H1 (cell line): ENCODE measurements around the gene MIF. TPM values are rescaled to one million over a fixed set of nuclear protein-coding genes. Genes with fewer than 3 reads are reported as not detected.

Source experiments
- CTCF ChIA-PET: fragments of 300-600 bp; sonication (Branson Sonifier 250); formaldehyde crosslinking; loops from one replicate; lab custom pipeline; 2021; ENCODE audit not compliant: partially characterized antibody; lab: Charles Lee
- POLR2A ChIA-PET: fragments of 300-600 bp; sonication (Branson Sonifier 250); formaldehyde crosslinking; loops from one replicate; lab custom pipeline; 2021; ENCODE audit warnings: inconsistent platforms; ENCODE audit not compliant: partially characterized antibody; lab: Charles Lee
- DNase-seq, 2 experiments: peaks; one replicate each; pipeline versions ENCODE4 v3.0.0 to v3.0.0-alpha.2; 2010 to 2022; ENCODE audit warnings: low spot score in 2 of 2, low read depth in 1 of 2, mixed read lengths in 1 of 2
- FAIRE-seq: peaks from 2 replicates; lab custom pipeline; 2011; peaks lifted over from hg19 to GRCh38; lab: Jason Lieb, UNC
- H2AFZ ChIP-seq: 2 replicates; pipeline ENCODE4 v1.8.1; 2012; ENCODE audit warnings: low read length, inconsistent platforms
- H2AK5ac ChIP-seq: 2 replicates; pipeline ENCODE4 v1.6.1; 2013; ENCODE audit warnings: low read depth, low read length
- H2BK120ac ChIP-seq: replicated peaks from 2 replicates; pipeline ENCODE3; 2013; ENCODE audit warnings: low read depth, low read length, inconsistent platforms
- H2BK12ac ChIP-seq: 2 replicates; pipeline ENCODE4 v1.6.1; 2013; ENCODE audit warnings: low read depth, low read length
- H2BK15ac ChIP-seq: 2 replicates; pipeline ENCODE4 v1.6.1; 2013; ENCODE audit warnings: low read length
- H2BK20ac ChIP-seq: 2 replicates; pipeline ENCODE4 v1.6.1; 2013; ENCODE audit warnings: low read length
- H2BK5ac ChIP-seq: 2 replicates; pipeline ENCODE4 v1.6.1; 2013; ENCODE audit warnings: low read depth, low read length
- H3K14ac ChIP-seq: 2 replicates; pipeline ENCODE4 v1.6.1; 2013; ENCODE audit warnings: inconsistent platforms; ENCODE audit not compliant: insufficient read length
- H3K18ac ChIP-seq: 2 replicates; pipeline ENCODE4 v1.6.1; 2013; ENCODE audit warnings: low read length; ENCODE audit errors: extremely low read depth
- H3K23ac ChIP-seq: 2 replicates; pipeline ENCODE4 v1.6.1; 2013; ENCODE audit warnings: inconsistent platforms; ENCODE audit not compliant: insufficient read length
- H3K23me2 ChIP-seq: 2 replicates; pipeline ENCODE4 v1.6.1; 2013; ENCODE audit warnings: low read depth, low read length
- H3K27ac ChIP-seq: 2 replicates; pipeline ENCODE4 v1.6.1; 2011; ENCODE audit warnings: low read depth, low read length, inconsistent platforms
- H3K27me3 ChIP-seq, 4 experiments: replicated peaks in 1 of 4; 1 replicate in 1 of 4; 2 replicates in 3 of 4; pipeline versions ENCODE4 v1.6.1 to v1.8.1; 2011 to 2013; ENCODE audit warnings: low read length in 3 of 4, mild to moderate bottlenecking in 3 of 4, inconsistent platforms in 2 of 4, mixed read lengths in 2 of 4, moderate library complexity in 1 of 4; ENCODE audit not compliant: control insufficient read depth in 3 of 4, insufficient read depth in 3 of 4; ENCODE audit errors: extremely low read depth in 1 of 4
- H3K36me3 ChIP-seq, 4 experiments: 2 replicates each; pipeline versions ENCODE4 v1.6.1 to v1.8.1; 2011 to 2013; ENCODE audit warnings: mild to moderate bottlenecking in 4 of 4, low read length in 3 of 4, moderate library complexity in 2 of 4, control low read depth in 1 of 4, inconsistent platforms in 1 of 4; ENCODE audit not compliant: insufficient read depth in 4 of 4, control insufficient read depth in 2 of 4
- H3K4ac ChIP-seq: replicated peaks from 2 replicates; pipeline ENCODE3; 2013; ENCODE audit warnings: low read length, low read depth, mixed read lengths, inconsistent platforms; ENCODE audit not compliant: insufficient read length
- H3K4me1 ChIP-seq, 4 experiments: replicated peaks in 1 of 4; 1 replicate in 1 of 4; 2 replicates in 3 of 4; pipeline versions ENCODE4 v1.6.1 to v1.8.1; 2011 to 2013; ENCODE audit warnings: low read length in 3 of 4, inconsistent platforms in 2 of 4, mixed read lengths in 1 of 4; ENCODE audit not compliant: insufficient read depth in 4 of 4, control insufficient read depth in 3 of 4
- H3K4me2 ChIP-seq, 2 experiments: 2 replicates each; pipeline versions ENCODE4 v1.6.1 to v1.8.1; 2011 to 2013; ENCODE audit warnings: low read depth in 2 of 2, low read length in 2 of 2, control low read depth in 1 of 2, inconsistent platforms in 1 of 2, mild to moderate bottlenecking in 1 of 2; ENCODE audit not compliant: insufficient read depth in 1 of 2
- H3K4me3 ChIP-seq, 4 experiments: fragments of 200-600, 300-600 bp in 1 of 4; sonication (generic), shearing (Covaris generic), sonication (Bioruptor Twin) in 1 of 4; 2 replicates each; pipeline versions ENCODE4 v1.5.1 to v1.8.1; 2011 to 2016; ENCODE audit warnings: low read length in 4 of 4, low read depth in 3 of 4, control low read depth in 2 of 4, inconsistent platforms in 2 of 4, mild to moderate bottlenecking in 2 of 4, mixed read lengths in 1 of 4, moderate library complexity in 1 of 4; ENCODE audit not compliant: insufficient read depth in 2 of 4; ENCODE audit errors: extremely low read depth in 1 of 4
- H3K56ac ChIP-seq: replicated peaks from 2 replicates; pipeline ENCODE3; 2013; ENCODE audit warnings: low read depth, mild to moderate bottlenecking, mixed read lengths, low read length, inconsistent platforms; ENCODE audit not compliant: insufficient read length
- H3K79me1 ChIP-seq: 2 replicates; pipeline ENCODE4 v1.6.1; 2013; ENCODE audit warnings: low read depth, low read length, control low read depth
- H3K79me2 ChIP-seq, 2 experiments: 2 replicates each; pipeline versions ENCODE4 v1.6.1 to v1.8.1; 2012 to 2013; ENCODE audit warnings: low read length in 2 of 2, mild to moderate bottlenecking in 2 of 2, inconsistent platforms in 1 of 2; ENCODE audit not compliant: insufficient read depth in 2 of 2, control insufficient read depth in 1 of 2
- H3K9ac ChIP-seq, 4 experiments: replicated peaks in 1 of 4; 1 replicate in 1 of 4; 2 replicates in 3 of 4; pipeline versions ENCODE4 v1.6.1 to v1.8.1; 2011 to 2013; ENCODE audit warnings: low read depth in 3 of 4, low read length in 3 of 4, control low read depth in 2 of 4, mild to moderate bottlenecking in 2 of 4, moderate library complexity in 2 of 4, inconsistent platforms in 1 of 4; ENCODE audit errors: extremely low read depth in 1 of 4
- H3K9me3 ChIP-seq, 2 experiments: 2 replicates each; pipeline versions ENCODE4 v1.6.1 to v1.8.1; 2012 to 2013; ENCODE audit warnings: mild to moderate bottlenecking in 2 of 2, moderate library complexity in 2 of 2, control low read depth in 1 of 2, inconsistent platforms in 1 of 2, low read depth in 1 of 2, low read length in 1 of 2, mixed read lengths in 1 of 2; ENCODE audit not compliant: insufficient read depth in 2 of 2
- H4K20me1 ChIP-seq, 2 experiments: replicated peaks in 1 of 2; 2 replicates each; pipeline versions ENCODE3 to v1.8.1; 2011 to 2013; ENCODE audit warnings: inconsistent platforms in 2 of 2, low read length in 2 of 2, mild to moderate bottlenecking in 1 of 2; ENCODE audit not compliant: insufficient read depth in 2 of 2, control insufficient read depth in 1 of 2
- H4K5ac ChIP-seq: 2 replicates; pipeline ENCODE4 v1.6.1; 2013; ENCODE audit warnings: low read length, low read depth, mixed read lengths, inconsistent platforms; ENCODE audit not compliant: insufficient read length
- H4K8ac ChIP-seq: 2 replicates; pipeline ENCODE4 v1.8.0; 2013; ENCODE audit warnings: mild to moderate bottlenecking, moderate library complexity, low read length, inconsistent platforms; ENCODE audit not compliant: insufficient read depth; ENCODE audit errors: extremely low read depth
- H4K91ac ChIP-seq: replicated peaks from 2 replicates; pipeline ENCODE3; 2013; ENCODE audit warnings: low read length, mixed read lengths, inconsistent platforms; ENCODE audit not compliant: insufficient read length
- BRCA1 ChIP-seq: IDR thresholded peaks from 2 replicates; pipeline ENCODE4 v1.6.1; 2012; ENCODE audit warnings: low read depth, low read length, improper control_type of control experiment
- CHD2 ChIP-seq: IDR thresholded peaks from 2 replicates; pipeline ENCODE4 v1.6.1; 2012; ENCODE audit warnings: low read length, improper control_type of control experiment
- CTBP2 ChIP-seq: IDR thresholded peaks from 2 replicates; pipeline ENCODE4 v1.7.0; 2011; ENCODE audit warnings: borderline replicate concordance, mild to moderate bottlenecking, moderate library complexity, mixed read lengths, low read length; ENCODE audit not compliant: insufficient read depth, insufficient read length
- EGR1 ChIP-seq: IDR thresholded peaks from 2 replicates; pipeline ENCODE4 v1.6.1; 2011; ENCODE audit warnings: low read depth, low read length, borderline replicate concordance
- EP300 ChIP-seq, 2 experiments: IDR thresholded peaks; 1 replicate in 1 of 2; 2 replicates in 1 of 2; pipeline ENCODE4 v1.6.1; 2011 to 2012; ENCODE audit warnings: low read depth in 2 of 2, low read length in 2 of 2, mild to moderate bottlenecking in 2 of 2, borderline replicate concordance in 1 of 2, inconsistent platforms in 1 of 2, moderate library complexity in 1 of 2
- MAFK ChIP-seq: IDR thresholded peaks from 2 replicates; pipeline ENCODE4 v1.6.1; 2012; ENCODE audit warnings: low read depth, mild to moderate bottlenecking, improper control_type of control experiment, low read length
- POLR2A ChIP-seq, 2 experiments: IDR thresholded peaks; 1 replicate in 1 of 2; 2 replicates in 1 of 2; pipeline ENCODE4 v1.6.1; 2011; ENCODE audit warnings: low read depth in 2 of 2, low read length in 2 of 2, mild to moderate bottlenecking in 2 of 2; ENCODE audit errors: control extremely low read depth in 1 of 2
- RFX5 ChIP-seq: IDR thresholded peaks from 2 replicates; pipeline ENCODE4 v1.6.1; 2011; ENCODE audit warnings: low read depth, low read length, improper control_type of control experiment, borderline replicate concordance
- SAP30 ChIP-seq: fragments of 300-600 bp; sonication (generic); IDR thresholded peaks from 2 replicates; pipeline ENCODE4 v1.7.1; 2012; ENCODE audit warnings: low read length, moderate library complexity, mild to moderate bottlenecking, inconsistent platforms; ENCODE audit not compliant: insufficient read depth, insufficient replicate concordance
- SP2 ChIP-seq: IDR thresholded peaks from 2 replicates; pipeline ENCODE4 v1.6.1; 2012; ENCODE audit warnings: mild to moderate bottlenecking, low read length, inconsistent platforms
- SUZ12 ChIP-seq: fragments of 200-600 bp; sonication (generic); IDR thresholded peaks from 2 replicates; pipeline ENCODE4 v1.6.1; 2012; ENCODE audit warnings: mild to moderate bottlenecking, inconsistent platforms, low read length, moderate library complexity, mixed read lengths
- TBP ChIP-seq: IDR thresholded peaks from 2 replicates; pipeline ENCODE4 v1.6.1; 2011; ENCODE audit warnings: low read depth, low read length, improper control_type of control experiment
- ZNF274 ChIP-seq: IDR thresholded peaks from 2 replicates; pipeline ENCODE4 v1.7.0; 2012; ENCODE audit warnings: low read length, borderline replicate concordance; ENCODE audit errors: extremely low read depth
- WGBS, 2 experiments: shearing (Covaris generic) in 1 of 2; methylation state at CpG; one replicate each; pipeline versions ENCODE4 v1.1.6 to v1.1.7; 2013 to 2015; ENCODE audit warnings: low lambda C conversion rate in 2 of 2, mixed read lengths in 2 of 2, inconsistent platforms in 1 of 2, low coverage in 1 of 2, missing lambda C conversion rate in 1 of 2; ENCODE audit not compliant: insufficient replicate concordance in 2 of 2, insufficient coverage in 1 of 2, insufficient read length in 1 of 2; ENCODE audit errors: extremely low coverage in 1 of 2, missing lambda C conversion rate in 1 of 2; 5-methylcytosine and 5-hydroxymethylcytosine counted together
- polyA plus RNA-seq, 7 experiments: library from polyadenylated mRNA; depleted of rRNA in 3 of 7; stranded (reverse) in 5 of 7; unstranded in 2 of 7; fragments of >200 nt in 5 of 7; fragments of 200-250 nt in 2 of 7; gene quantifications; 1 replicate in 5 of 7; 2 replicates in 1 of 7; 4 replicates in 1 of 7; pipeline versions ENCODE4 v1.2.1 to v1.2.3, GENCODE V29; 2011 to 2013; ENCODE audit warnings: missing spikeins in 2 of 7, mixed read lengths in 2 of 7
- total RNA-seq: library from RNA; stranded (reverse); fragmentation: NEBNext Ultra II Directional; extraction: Animal tissue kit (Norgen Biotek cat#: 25700); gene quantifications from 2 replicates; pipeline ENCODE4 v1.2.1, GENCODE V29; 2021

Gene MIF
- total and polyA plus RNA-seq, 2 of the 8 experiments (the other 6 are each of a cell fraction or from before 2014, with no cell fraction given): 1,082 to 1,870 TPM

- Histone ChIP-seq H4K8ac (no peak overlapping the region), H3K79me2 (peaks cover 0 to 7% of the 10 kb centered on the region in 2 experiments; a peak in 1 of 4 replicates), H4K91ac (no peak overlapping the region), H3K9me3 (peaks cover 2 to 5% of the 10 kb centered on the region in 2 experiments; a peak in 1 of 4 replicates), H2AFZ (no peak overlapping the region), H3K18ac (no peak overlapping the region), H2AK5ac (no peak overlapping the region), H3K14ac (no peak overlapping the region), H4K5ac (no peak overlapping the region), H2BK120ac (no peak overlapping the region), H3K56ac (no peak overlapping the region), H4K20me1 (peaks cover 5 to 11% of the 10 kb centered on the region in 2 experiments), H3K4ac (no peak overlapping the region), H3K36me3 (peaks cover 14 to 20% (median 18%) of the 10 kb centered on the region in 4 experiments), H2BK20ac (no peak overlapping the region), H3K27ac (no peak overlapping the region), H2BK15ac (no peak overlapping the region), H2BK5ac (no peak overlapping the region), H3K4me1 (peaks cover 4 to 23% (median 12%) of the 10 kb centered on the region in 4 experiments), H3K23ac (no peak overlapping the region), H3K4me2 (no peak overlapping the region), H3K4me3 (no peak overlapping the region), H3K23me2 (peaks cover 2% of the 10 kb centered on the region; the same call in 1 of the 2 replicates), H3K9ac (no peak overlapping the region), H3K79me1 (no peaks in the 10 kb centered on the region; the same call in none of the 2 replicates), H3K27me3 (peaks cover 0 to 2% (median 0%) of the 10 kb centered on the region in 4 experiments; a peak in 3 of 7 replicates), H2BK12ac (no peak overlapping the region)
- FAIRE-seq (no peak), DNase-seq (no peak)
- CTCF ChIA-PET: interaction anchor here (1.4 kb wide), 1 partner anchor 11 kb away, joined by 3 read pairs; no protein-coding TSS in a partner anchor
- POLR2A ChIA-PET: interaction anchor here (0.7 to 1.5 kb wide), 6 partner anchors 7 to 101 kb away, joined by 3 to 4 read pairs (median 4); partner anchors contain the start of gene SLC2A11
- WGBS, 2 experiments: 90% methylated on average over 6 of the region's 6 CpGs; no CpG with 5 or more reads in 1 of the 2 experiments
- TF ChIP-seq CTBP2 (no peak), ZNF274 (no peak), MAFK (no peak), SAP30 (no peak), POLR2A (IDR thresholded peaks at IDR 0.05; ENCODE audit: control extremely low read depth in 1 of 2, low read depth in 2 of 2, low read length in 2 of 2) (no peak; a peak in 1 of 3 replicates), BRCA1 (no peak), TBP (no peak), SP2 (no peak), RFX5 (no peak), EP300 (IDR thresholded peaks at IDR 0.05; ENCODE audit: borderline replicate concordance in 1 of 2, low read depth in 2 of 2, low read length in 2 of 2) (no peak), SUZ12 (no peak), CHD2 (no peak), EGR1 (no peak)
Observed at GRCh38 chr22:23899042-23899745, 5.0 kb downstream of the MIF start.
